H9 (cell line): Measurements from ENCODE around the gene SLC9B1. TPM values are rescaled to one million over a fixed set of nuclear protein-coding genes. Genes with fewer than 3 reads are reported as not detected.
A peak's percentile ranks its signal among the peaks of the same experiment; 100 is the strongest.
"Not testable (repeated sequence)": the region's sequence is repeated elsewhere in the genome, so short reads cannot be mapped to it uniquely, and the experiment has no call there.

Source experiments
- DNase-seq: peaks from one replicate; pipeline ENCODE4 v3.0.0-alpha.2; 2017
- H2AFZ ChIP-seq: one replicate; pipeline ENCODE4 v1.6.1; 2013; ENCODE audit warnings: mild to moderate bottlenecking, low read length, control low read depth, moderate library complexity
- H2AK5ac ChIP-seq: 2 replicates; pipeline ENCODE4 v1.6.1; 2013; ENCODE audit warnings: low read length, control low read depth, mixed read lengths; ENCODE audit not compliant: insufficient read length
- H2BK120ac ChIP-seq: one replicate; pipeline ENCODE4 v1.6.1; 2013; ENCODE audit warnings: low read depth, mild to moderate bottlenecking, low read length, control low read depth, inconsistent platforms; ENCODE audit not compliant: poor library complexity, severe bottlenecking
- H2BK12ac ChIP-seq: 2 replicates; pipeline ENCODE4 v1.6.1; 2013; ENCODE audit warnings: low read length, control low read depth, mixed read lengths, low read depth; ENCODE audit not compliant: insufficient read length
- H2BK15ac ChIP-seq: 2 replicates; pipeline ENCODE4 v1.6.1; 2013; ENCODE audit warnings: low read depth, low read length, control low read depth
- H2BK20ac ChIP-seq: one replicate; pipeline ENCODE4 v1.6.1; 2013; ENCODE audit warnings: low read depth, mild to moderate bottlenecking, low read length, control low read depth, inconsistent platforms; ENCODE audit not compliant: poor library complexity, severe bottlenecking
- H2BK5ac ChIP-seq: 2 replicates; pipeline ENCODE4 v1.6.1; 2013; ENCODE audit warnings: low read length, control low read depth, mixed read lengths; ENCODE audit not compliant: insufficient read length
- H3K14ac ChIP-seq: 2 replicates; pipeline ENCODE4 v1.6.1; 2013; ENCODE audit warnings: low read length, control low read depth; ENCODE audit not compliant: insufficient read depth
- H3K18ac ChIP-seq: 2 replicates; pipeline ENCODE4 v1.6.1; 2013; ENCODE audit warnings: low read depth, mild to moderate bottlenecking, mixed read lengths, low read length, control low read depth; ENCODE audit not compliant: insufficient read length
- H3K23ac ChIP-seq: 2 replicates; pipeline ENCODE4 v1.6.1; 2013; ENCODE audit warnings: low read length, control low read depth, mixed read lengths, low read depth; ENCODE audit not compliant: insufficient read length
- H3K23me2 ChIP-seq: 2 replicates; pipeline ENCODE4 v1.6.1; 2013; ENCODE audit warnings: low read depth, mild to moderate bottlenecking, mixed read lengths, low read length, control low read depth; ENCODE audit not compliant: insufficient read length, poor library complexity, severe bottlenecking
- H3K27ac ChIP-seq: 2 replicates; pipeline ENCODE4 v1.5.1; 2013; ENCODE audit warnings: low read length, control low read depth, mixed read lengths, low read depth; ENCODE audit not compliant: insufficient read length
- H3K27me3 ChIP-seq: 2 replicates; pipeline ENCODE4 v1.6.1; 2013; ENCODE audit warnings: low read length, control low read depth, inconsistent platforms; ENCODE audit not compliant: insufficient read depth
- H3K4ac ChIP-seq: 2 replicates; pipeline ENCODE4 v1.6.1; 2013; ENCODE audit warnings: low read depth, mild to moderate bottlenecking, control low read depth, inconsistent platforms, low read length, moderate library complexity
- H3K4me1 ChIP-seq: 2 replicates; pipeline ENCODE4 v1.6.1; 2013; ENCODE audit warnings: low read length, control low read depth, inconsistent platforms; ENCODE audit not compliant: insufficient read depth
- H3K4me2 ChIP-seq: 2 replicates; pipeline ENCODE4 v1.6.1; 2013; ENCODE audit warnings: low read length, control low read depth, mixed read lengths; ENCODE audit not compliant: insufficient read length, insufficient read depth
- H3K56ac ChIP-seq: 2 replicates; pipeline ENCODE4 v1.6.1; 2013; ENCODE audit warnings: low read depth, mild to moderate bottlenecking, mixed read lengths, low read length, control low read depth; ENCODE audit not compliant: insufficient read length
- H3K79me1 ChIP-seq: 2 replicates; pipeline ENCODE4 v1.6.1; 2013; ENCODE audit warnings: low read depth, mild to moderate bottlenecking, moderate library complexity, low read length, control low read depth, inconsistent platforms; ENCODE audit not compliant: insufficient read depth, poor library complexity, severe bottlenecking
- H3K79me2 ChIP-seq: 2 replicates; pipeline ENCODE4 v1.6.1; 2013; ENCODE audit warnings: low read length, control low read depth, inconsistent platforms; ENCODE audit not compliant: insufficient read depth
- H3K9ac ChIP-seq: 2 replicates; pipeline ENCODE4 v1.6.1; 2013; ENCODE audit warnings: low read length, control low read depth, mixed read lengths; ENCODE audit not compliant: insufficient read length; ENCODE audit errors: extremely low read depth
- H3K9me3 ChIP-seq: one replicate; pipeline ENCODE4 v1.6.1; 2013; ENCODE audit warnings: low read depth, low read length, inconsistent platforms; ENCODE audit not compliant: control insufficient read depth
- H3T11ph ChIP-seq: one replicate; pipeline ENCODE4 v1.6.1; 2013; ENCODE audit warnings: mild to moderate bottlenecking, low read length, control low read depth, inconsistent platforms
- H4K20me1 ChIP-seq: one replicate; pipeline ENCODE4 v1.6.1; 2013; ENCODE audit not compliant: control insufficient read depth, insufficient read length, insufficient read depth
- H4K5ac ChIP-seq: 2 replicates; pipeline ENCODE4 v1.6.1; 2013; ENCODE audit warnings: low read depth, mild to moderate bottlenecking, mixed read lengths, low read length, control low read depth; ENCODE audit not compliant: insufficient read length
- H4K8ac ChIP-seq: replicated peaks from 2 replicates; pipeline ENCODE4 v1.6.1; 2013; ENCODE audit warnings: low read length, control low read depth, mixed read lengths, low read depth; ENCODE audit not compliant: insufficient read length
- H4K91ac ChIP-seq: 2 replicates; pipeline ENCODE4 v1.6.1; 2013; ENCODE audit warnings: low read depth, mild to moderate bottlenecking, moderate library complexity, mixed read lengths, low read length, control low read depth; ENCODE audit not compliant: insufficient read length
- H3K27ac Mint-ChIP-seq, 3 experiments: 2 replicates in 2 of 3; 3 replicates in 1 of 3; pipeline ENCODE4 v1.8.0; 2020 to 2021; ENCODE audit warnings: mixed read lengths in 3 of 3, mild to moderate bottlenecking in 1 of 3, moderate library complexity in 1 of 3
- H3K27me3 Mint-ChIP-seq: 2 replicates; pipeline ENCODE4 v1.8.0; 2021; ENCODE audit warnings: low read depth, mild to moderate bottlenecking, moderate library complexity, mixed read lengths
- H3K36me3 Mint-ChIP-seq, 3 experiments: 2 replicates in 2 of 3; 3 replicates in 1 of 3; pipeline ENCODE4 v1.8.0; 2020 to 2021; ENCODE audit warnings: low read depth in 3 of 3, mixed read lengths in 3 of 3; ENCODE audit not compliant: insufficient read depth in 1 of 3
- H3K4me1 Mint-ChIP-seq, 2 experiments: 2 replicates each; pipeline ENCODE4 v1.8.0; 2020; ENCODE audit warnings: mixed read lengths in 2 of 2
- H3K4me3 Mint-ChIP-seq, 2 experiments: 2 replicates in 1 of 2; 3 replicates in 1 of 2; pipeline ENCODE4 v1.8.0; 2020 to 2021; ENCODE audit warnings: mild to moderate bottlenecking in 2 of 2, mixed read lengths in 2 of 2, moderate library complexity in 1 of 2
- H3K9me3 Mint-ChIP-seq, 2 experiments: 2 replicates in 1 of 2; 3 replicates in 1 of 2; pipeline ENCODE4 v1.8.0; 2020; ENCODE audit warnings: mild to moderate bottlenecking in 2 of 2, mixed read lengths in 2 of 2, moderate library complexity in 1 of 2
- WGBS: extraction: QIAGEN DNeasy Blood & Tissue Kit; methylation state at CpG from one replicate; pipeline ENCODE4 v1.1.7; 2013; ENCODE audit warnings: missing lambda C conversion rate, low lambda C conversion rate, mixed read lengths; ENCODE audit not compliant: insufficient read length; ENCODE audit errors: extremely low coverage; 5-methylcytosine and 5-hydroxymethylcytosine counted together
- total RNA-seq: library from RNA; stranded (reverse); gene quantifications from 2 replicates; pipeline ENCODE4 v1.2.1, GENCODE V29; 2021
- TF ChIP-seq, protein P1 (sequence below): fragments of 200-600 bp; sonication (generic); conservative IDR thresholded peaks from 3 replicates; pipeline ENCODE4 v1.8.0; 2021; ENCODE audit warnings: antibody characterized with exemption, mild to moderate bottlenecking

Gene SLC9B1
- total RNA-seq, 1 experiment from 2014 or later = 0.59 TPM

DNA sequence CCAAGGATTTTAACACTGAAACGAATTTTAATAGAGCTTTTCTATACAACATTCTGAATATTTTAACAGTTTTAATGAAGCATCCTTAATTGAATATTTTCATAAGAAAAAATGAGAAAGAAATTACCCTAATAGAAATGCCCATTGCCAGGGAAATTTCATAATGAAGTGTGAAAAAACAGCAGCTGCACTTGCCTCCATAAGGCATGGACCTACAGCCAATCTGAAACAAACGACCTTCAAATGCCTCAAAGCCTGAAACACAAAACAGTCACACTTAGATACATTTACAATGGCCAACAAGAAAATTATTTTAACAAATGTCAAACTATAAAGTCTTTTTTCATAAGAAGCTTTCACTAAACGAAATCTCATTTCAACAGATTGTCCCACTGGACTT, 74.4 kb downstream of the SLC9B1 start:
- Mint-ChIP-seq H3K27me3 (peaks cover 23% of the 10 kb centered on the region), H3K4me3 (no peak overlapping the region), H3K27ac (no peak overlapping the region), H3K4me1 (peaks cover 0 to under 1% of the 10 kb centered on the region in 2 experiments; a peak in 2 of 4 replicates), H3K9me3 (no peaks in the 10 kb centered on the region), H3K36me3 (no peaks in the 10 kb centered on the region)
- Histone ChIP-seq H2AFZ (no peak overlapping the region), H3K27me3 (no peaks in the 10 kb centered on the region), H3K9ac (no peak overlapping the region), H2BK15ac (no peak overlapping the region), H3K18ac (no peak overlapping the region), H3K23ac (no peak overlapping the region), H3K4me2 (no peak overlapping the region), H3K14ac (no peak overlapping the region), H4K91ac (no peak overlapping the region), H2AK5ac (no peak overlapping the region), H2BK120ac (no peak overlapping the region), H3K27ac (no peak overlapping the region), H4K8ac (no peak overlapping the region), H3K56ac (no peak overlapping the region), H4K5ac (no peak overlapping the region), H3K9me3 (no peaks in the 10 kb centered on the region), H2BK5ac (no peak overlapping the region), H3T11ph (no peak overlapping the region), H2BK12ac (no peak overlapping the region), H2BK20ac (no peak overlapping the region), H4K20me1 (no peaks in the 10 kb centered on the region), H3K79me1 (no peaks in the 10 kb centered on the region), H3K79me2 (no peaks in the 10 kb centered on the region), H3K4ac (no peak overlapping the region), H3K23me2 (no peaks in the 10 kb centered on the region), H3K4me1 (no peaks in the 10 kb centered on the region)
- WGBS = no CpG with 5 or more reads among the region's 3 CpGs
- no peak for DNase-seq
- TF ChIP-seq, protein P1, sequence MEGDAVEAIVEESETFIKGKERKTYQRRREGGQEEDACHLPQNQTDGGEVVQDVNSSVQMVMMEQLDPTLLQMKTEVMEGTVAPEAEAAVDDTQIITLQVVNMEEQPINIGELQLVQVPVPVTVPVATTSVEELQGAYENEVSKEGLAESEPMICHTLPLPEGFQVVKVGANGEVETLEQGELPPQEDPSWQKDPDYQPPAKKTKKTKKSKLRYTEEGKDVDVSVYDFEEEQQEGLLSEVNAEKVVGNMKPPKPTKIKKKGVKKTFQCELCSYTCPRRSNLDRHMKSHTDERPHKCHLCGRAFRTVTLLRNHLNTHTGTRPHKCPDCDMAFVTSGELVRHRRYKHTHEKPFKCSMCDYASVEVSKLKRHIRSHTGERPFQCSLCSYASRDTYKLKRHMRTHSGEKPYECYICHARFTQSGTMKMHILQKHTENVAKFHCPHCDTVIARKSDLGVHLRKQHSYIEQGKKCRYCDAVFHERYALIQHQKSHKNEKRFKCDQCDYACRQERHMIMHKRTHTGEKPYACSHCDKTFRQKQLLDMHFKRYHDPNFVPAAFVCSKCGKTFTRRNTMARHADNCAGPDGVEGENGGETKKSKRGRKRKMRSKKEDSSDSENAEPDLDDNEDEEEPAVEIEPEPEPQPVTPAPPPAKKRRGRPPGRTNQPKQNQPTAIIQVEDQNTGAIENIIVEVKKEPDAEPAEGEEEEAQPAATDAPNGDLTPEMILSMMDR = no peak

DNA sequence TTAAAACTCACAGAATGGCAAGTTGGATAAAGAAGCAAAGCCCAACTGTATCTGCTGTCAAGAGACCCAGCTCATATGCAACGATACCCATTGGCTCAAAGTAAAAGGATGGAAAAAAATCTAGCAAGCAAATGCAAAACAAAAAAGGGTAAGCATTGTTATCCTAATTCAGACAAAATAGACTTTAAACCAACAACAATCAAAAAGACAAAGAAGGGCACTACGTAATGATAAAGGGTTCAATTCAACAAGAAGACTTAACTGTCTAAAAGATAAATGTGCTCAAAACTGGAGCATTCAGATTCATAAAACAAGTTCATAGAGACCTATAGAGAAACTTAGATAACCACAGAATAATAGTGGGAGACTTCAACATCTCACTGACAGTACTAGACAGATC, 81.4 kb downstream of the SLC9B1 start:
- not testable (repeated sequence) for H3K79me2 ChIP-seq, H3K4me2 ChIP-seq, H3K4me3 Mint-ChIP-seq, H2AFZ ChIP-seq, H3K36me3 Mint-ChIP-seq, H3K79me1 ChIP-seq, H2BK20ac ChIP-seq, H3K9me3 Mint-ChIP-seq, H3K27me3 ChIP-seq, H3K56ac ChIP-seq, H2BK15ac ChIP-seq, H2BK5ac ChIP-seq, H3K9me3 ChIP-seq, H2BK120ac ChIP-seq, H3K23ac ChIP-seq, H3K27ac ChIP-seq, H4K8ac ChIP-seq, H3K14ac ChIP-seq, H2AK5ac ChIP-seq, H3K9ac ChIP-seq, H4K20me1 ChIP-seq, H3K23me2 ChIP-seq, DNase-seq, H4K5ac ChIP-seq, H3K18ac ChIP-seq, H3T11ph ChIP-seq, H4K91ac ChIP-seq, H3K4me1 ChIP-seq, H3K4ac ChIP-seq, H2BK12ac ChIP-seq
- WGBS = no CpG with 5 or more reads among the region's 2 CpGs
- H3K27ac Mint-ChIP-seq = peak overlapping the region in 1 of 3 experiments; percentile 57; a peak in 2 of 7 replicates
- H3K27me3 Mint-ChIP-seq = peaks cover 57% of the 10 kb centered on the region
- H3K4me1 Mint-ChIP-seq = peaks cover 16 to 18% of the 10 kb centered on the region in 2 experiments
